ENCODE measurements around the gene NQO1.

GRCh38 chr16:69693916-69694315 lies 32.4 kb downstream of the NQO1 start:
- TF ChIP-seq POLR2A (IDR thresholded peaks at IDR 0.05; ENCODE audit: control extremely low read depth in 1 of 2, low read depth in 2 of 2, low read length in 2 of 2) (no peak), POLR2AphosphoS5 (IDR thresholded peaks at IDR 0.05; ENCODE audit: low read depth, low read length) (no peak), TAF1 (IDR thresholded peaks at IDR 0.05; ENCODE audit: low read depth, low read length) (no peak), EP300 (IDR thresholded peaks at IDR 0.05; ENCODE audit: borderline replicate concordance in 1 of 2, low read depth in 2 of 2, low read length in 2 of 2) (no peak), EGR1 (IDR thresholded peaks at IDR 0.05; ENCODE audit: borderline replicate concordance, low read depth, low read length) (no peak)
- TF ChIP-seq, protein P1, sequence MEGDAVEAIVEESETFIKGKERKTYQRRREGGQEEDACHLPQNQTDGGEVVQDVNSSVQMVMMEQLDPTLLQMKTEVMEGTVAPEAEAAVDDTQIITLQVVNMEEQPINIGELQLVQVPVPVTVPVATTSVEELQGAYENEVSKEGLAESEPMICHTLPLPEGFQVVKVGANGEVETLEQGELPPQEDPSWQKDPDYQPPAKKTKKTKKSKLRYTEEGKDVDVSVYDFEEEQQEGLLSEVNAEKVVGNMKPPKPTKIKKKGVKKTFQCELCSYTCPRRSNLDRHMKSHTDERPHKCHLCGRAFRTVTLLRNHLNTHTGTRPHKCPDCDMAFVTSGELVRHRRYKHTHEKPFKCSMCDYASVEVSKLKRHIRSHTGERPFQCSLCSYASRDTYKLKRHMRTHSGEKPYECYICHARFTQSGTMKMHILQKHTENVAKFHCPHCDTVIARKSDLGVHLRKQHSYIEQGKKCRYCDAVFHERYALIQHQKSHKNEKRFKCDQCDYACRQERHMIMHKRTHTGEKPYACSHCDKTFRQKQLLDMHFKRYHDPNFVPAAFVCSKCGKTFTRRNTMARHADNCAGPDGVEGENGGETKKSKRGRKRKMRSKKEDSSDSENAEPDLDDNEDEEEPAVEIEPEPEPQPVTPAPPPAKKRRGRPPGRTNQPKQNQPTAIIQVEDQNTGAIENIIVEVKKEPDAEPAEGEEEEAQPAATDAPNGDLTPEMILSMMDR (IDR thresholded peaks at IDR 0.05; ENCODE audit: control extremely low read depth in 1 of 3, insufficient read depth in 1 of 3, low read depth in 1 of 3, low read length in 3 of 3): no peak

All from H1 (cell line).